K562 (cell line): ENCODE measurements around the gene RPS6KA4.

Source experiments
- CBFA2T3 ChIP-seq: fragments of 450-650 bp; IDR thresholded peaks from 2 replicates; pipeline ENCODE4 v1.6.1; 2017
- CHD4 ChIP-seq: fragments of 200-600 bp; sonication (generic); IDR thresholded peaks from 3 replicates; pipeline ENCODE4 v1.6.1; 2012; ENCODE audit warnings: low read depth, mild to moderate bottlenecking, mixed read lengths, low read length, inconsistent platforms; ENCODE audit not compliant: insufficient read depth, insufficient replicate concordance, poor library complexity, severe bottlenecking
- CREB1 ChIP-seq, 2 experiments: sonication (generic) in 1 of 2; formaldehyde crosslinking in 1 of 2; IDR thresholded peaks; 2 replicates each; pipeline versions ENCODE4 v1.6.1 to v1.8.0; 2012 to 2022; ENCODE audit warnings: inconsistent platforms in 1 of 2, mild to moderate bottlenecking in 1 of 2, missing genetic modification reagents in 1 of 2, moderate library complexity in 1 of 2
- POLR2AphosphoS5 ChIP-seq: IDR thresholded peaks from 2 replicates; pipeline ENCODE4 v1.6.1; 2011; ENCODE audit warnings: mild to moderate bottlenecking, low read depth, low read length, moderate library complexity; ENCODE audit not compliant: control insufficient read depth, insufficient read depth
- ZNF140 ChIP-seq: fragments of 250-450 bp; sonication (Bioruptor Pico); IDR thresholded peaks from 2 replicates; pipeline ENCODE4 v1.8.0; 2021; ENCODE audit warnings: moderate library complexity, mild to moderate bottlenecking, inconsistent platforms
- ZNF436 ChIP-seq: fragments of 250-450, 450-650 bp; sonication (Bioruptor Pico); formaldehyde crosslinking; IDR thresholded peaks from 2 replicates; pipeline ENCODE4 v1.7.0; 2020; ENCODE audit warnings: mild to moderate bottlenecking
- TF ChIP-seq, protein P1 (sequence below), 3 experiments: IDR thresholded peaks in 2 of 3; conservative IDR thresholded peaks in 1 of 3; 2 replicates each; pipeline ENCODE4 v1.5.1; 2011 to 2012; ENCODE audit warnings: low read length in 3 of 3, mild to moderate bottlenecking in 3 of 3, control low read depth in 2 of 3, improper control_type of control experiment in 1 of 3, inconsistent platforms in 1 of 3, low read depth in 1 of 3, mixed read lengths in 1 of 3, moderate library complexity in 1 of 3; ENCODE audit not compliant: insufficient read depth in 2 of 3

DNA sequence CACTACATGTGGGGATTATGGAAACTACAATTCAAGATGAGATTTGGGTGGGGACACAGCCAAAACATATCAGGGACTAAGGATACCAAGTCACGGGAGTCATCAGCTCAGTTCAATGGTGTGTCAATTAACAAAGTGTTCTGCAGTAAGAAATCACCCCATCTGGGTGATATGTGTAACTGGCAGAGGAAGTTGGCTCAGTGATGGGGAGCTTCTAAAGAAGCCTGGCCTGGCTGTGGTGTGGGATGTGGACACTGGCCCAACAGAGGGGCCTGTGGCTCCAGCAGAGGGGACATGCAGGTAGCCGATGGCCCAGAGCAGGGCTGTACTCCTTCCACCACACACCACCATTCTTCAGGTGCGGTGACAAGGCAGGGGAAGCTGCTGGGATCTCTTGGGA, 31.6 kb downstream of the RPS6KA4 start:
- TF ChIP-seq, protein P1, sequence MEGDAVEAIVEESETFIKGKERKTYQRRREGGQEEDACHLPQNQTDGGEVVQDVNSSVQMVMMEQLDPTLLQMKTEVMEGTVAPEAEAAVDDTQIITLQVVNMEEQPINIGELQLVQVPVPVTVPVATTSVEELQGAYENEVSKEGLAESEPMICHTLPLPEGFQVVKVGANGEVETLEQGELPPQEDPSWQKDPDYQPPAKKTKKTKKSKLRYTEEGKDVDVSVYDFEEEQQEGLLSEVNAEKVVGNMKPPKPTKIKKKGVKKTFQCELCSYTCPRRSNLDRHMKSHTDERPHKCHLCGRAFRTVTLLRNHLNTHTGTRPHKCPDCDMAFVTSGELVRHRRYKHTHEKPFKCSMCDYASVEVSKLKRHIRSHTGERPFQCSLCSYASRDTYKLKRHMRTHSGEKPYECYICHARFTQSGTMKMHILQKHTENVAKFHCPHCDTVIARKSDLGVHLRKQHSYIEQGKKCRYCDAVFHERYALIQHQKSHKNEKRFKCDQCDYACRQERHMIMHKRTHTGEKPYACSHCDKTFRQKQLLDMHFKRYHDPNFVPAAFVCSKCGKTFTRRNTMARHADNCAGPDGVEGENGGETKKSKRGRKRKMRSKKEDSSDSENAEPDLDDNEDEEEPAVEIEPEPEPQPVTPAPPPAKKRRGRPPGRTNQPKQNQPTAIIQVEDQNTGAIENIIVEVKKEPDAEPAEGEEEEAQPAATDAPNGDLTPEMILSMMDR (IDR thresholded peaks at IDR 0.05 in 2 of 3, conservative IDR thresholded peaks at IDR 0.05 in 1 of 3; ENCODE audit: insufficient read depth in 2 of 3, low read depth in 1 of 3, low read length in 3 of 3) = no peak
- TF ChIP-seq CREB1 (IDR thresholded peaks at IDR 0.05) (no peak), CREB1 (CRISPR knock-in tag; IDR thresholded peaks at IDR 0.05) (no peak), CBFA2T3 (no peak), POLR2AphosphoS5 (no peak), CHD4 (no peak), ZNF140 (CRISPR knock-in tag) (no peak), ZNF436 (CRISPR knock-in tag) (no peak)
